GM19240 (cell line): ENCODE results near the gene VSNL1.

Experiments used
- DNase-seq: peaks from one replicate; pipeline ENCODE4 v3.0.0; 2011; ENCODE audit warnings: low spot score; ENCODE audit not compliant: insufficient read length

The VSNL1 gene

DNA sequence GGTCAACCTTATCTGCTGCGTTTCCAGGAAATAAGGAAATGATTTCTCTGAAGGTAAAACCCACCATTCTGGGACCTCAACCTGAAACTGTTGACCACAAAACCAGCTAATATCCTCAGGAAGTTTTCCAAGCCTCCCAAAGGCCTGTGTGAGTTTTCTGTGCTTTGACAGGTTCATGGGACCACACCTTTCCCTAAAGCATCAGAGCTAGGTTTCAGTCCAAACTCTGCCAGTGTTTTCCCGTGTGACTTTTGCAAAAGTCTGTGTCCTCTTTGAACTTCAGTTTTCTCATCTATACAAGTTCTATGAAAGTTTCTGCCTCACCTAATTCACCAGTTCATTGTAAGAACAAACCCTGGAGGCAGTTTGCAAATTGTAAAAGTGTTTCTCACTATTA, 39.8 kb downstream of the VSNL1 start:
- no peak for DNase-seq

DNA sequence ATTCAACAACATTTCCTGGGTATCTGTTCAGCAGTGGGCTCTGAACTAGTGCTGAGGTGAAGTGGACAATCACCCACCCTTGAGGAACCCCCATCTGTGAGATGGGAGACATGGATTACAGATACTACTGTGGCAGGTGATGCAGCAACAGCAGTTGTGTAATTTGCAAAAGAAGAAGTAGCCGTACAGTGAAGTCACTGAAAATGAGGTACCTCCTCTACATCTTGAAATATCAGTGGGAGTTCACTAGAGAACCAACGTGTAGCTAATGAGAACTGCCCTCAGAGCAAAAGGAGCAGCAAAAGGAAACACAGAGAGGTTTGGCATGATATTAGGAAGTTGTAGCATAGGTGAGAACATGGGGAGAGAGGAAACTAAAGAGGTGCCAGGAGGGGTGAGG, 41.3 kb downstream of the VSNL1 start:
- DNase-seq, result no peak

DNA sequence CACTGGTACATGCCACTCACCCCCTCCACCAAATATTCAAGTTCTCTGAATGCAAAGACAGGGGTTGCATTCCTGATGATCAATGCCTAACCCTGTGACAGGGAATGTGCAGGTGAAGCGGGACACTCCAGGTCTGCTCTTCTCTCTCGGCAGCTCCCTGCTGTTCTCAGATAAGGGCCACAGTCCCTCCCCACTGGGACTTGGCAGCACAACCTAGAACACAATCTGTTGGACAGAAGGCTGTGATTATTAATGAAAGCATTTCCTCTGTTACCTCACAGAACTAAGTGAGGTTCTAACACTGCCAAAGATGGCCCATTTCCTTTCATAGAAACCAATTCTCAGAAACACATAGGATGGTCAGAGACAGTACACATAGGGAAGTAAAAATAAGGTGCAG, 42.7 kb downstream of the VSNL1 start:
- DNase-seq, result no peak

DNA sequence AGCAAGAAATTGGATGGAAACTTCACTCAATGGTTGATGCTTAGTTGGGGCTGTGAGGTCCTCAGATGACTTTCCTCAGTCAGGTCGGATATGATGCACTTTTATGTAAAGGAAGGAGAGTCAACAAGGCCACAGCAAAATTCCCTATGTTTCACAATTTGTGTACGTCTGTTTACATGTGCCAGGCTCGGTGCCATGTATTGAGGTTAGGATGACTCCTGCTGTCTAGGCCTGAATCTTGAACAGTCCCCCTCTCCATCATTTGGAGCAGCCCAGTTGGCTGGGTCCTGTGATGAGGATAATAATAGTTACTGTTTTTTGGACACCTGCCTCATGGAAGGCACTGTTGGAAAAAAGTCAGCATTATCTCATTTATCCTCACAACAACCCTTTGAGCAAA, 43.1 kb downstream of the VSNL1 start:
- no peak for DNase-seq

DNA sequence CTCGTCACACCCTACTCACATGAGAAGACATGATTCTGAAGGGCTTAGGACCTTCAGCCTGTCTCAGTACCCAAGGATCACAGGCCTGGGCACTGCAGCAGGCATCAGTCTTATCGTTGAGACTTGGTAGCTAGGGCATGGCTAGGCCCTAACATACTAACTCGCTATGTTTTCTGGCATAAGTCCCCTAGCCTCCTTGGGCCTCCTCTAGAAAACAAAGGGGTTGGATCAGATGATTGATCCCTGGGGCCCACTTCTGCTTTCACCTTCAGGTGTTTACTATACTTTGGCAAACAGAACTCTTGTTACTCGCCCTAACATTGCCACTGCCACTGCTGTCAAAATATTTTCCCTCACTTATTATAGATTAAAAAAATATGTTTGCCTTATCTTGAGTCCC, 44.2 kb downstream of the VSNL1 start:
- DNase-seq, result no peak

GRCh38 chr2:17587469-17587868, 47.0 kb downstream of the VSNL1 start:
- no peak for DNase-seq

GRCh38 chr2:17588031-17588430, 47.5 kb downstream of the VSNL1 start:
- DNase-seq, result no peak

GRCh38 chr2:17589406-17590035, 49.0 kb downstream of the VSNL1 start:
- DNase-seq, result no peak

- no peak for DNase-seq
These were observed 49.9 kb downstream of the VSNL1 start for GRCh38 chr2:17590342-17590911.

- no peak for DNase-seq
These were observed 51.4 kb downstream of the VSNL1 start for GRCh38 chr2:17591846-17592245.

GRCh38 chr2:17592731-17593409, 52.4 kb downstream of the VSNL1 start:
- DNase-seq, result no peak

DNA sequence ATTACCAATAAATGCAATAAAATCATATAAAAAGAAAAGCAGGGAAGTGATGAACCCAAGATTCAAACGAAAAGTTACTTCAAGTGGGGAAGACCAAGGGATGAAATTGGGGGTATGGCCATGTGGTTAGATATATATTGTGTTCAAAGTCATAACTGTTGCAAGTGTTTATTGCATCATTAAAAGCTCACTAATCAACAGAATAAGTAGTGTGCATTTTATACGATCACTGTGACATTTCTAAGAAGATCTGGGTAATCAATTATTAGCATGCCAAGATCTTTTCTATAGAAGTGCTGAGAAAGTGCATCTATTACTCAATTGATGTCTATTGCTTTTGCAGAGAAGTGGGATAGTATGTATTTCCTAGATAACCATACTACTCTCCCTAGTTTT, 52.9 kb downstream of the VSNL1 start:
- DNase-seq, result no peak

GRCh38 chr2:17593841-17594491, 53.5 kb downstream of the VSNL1 start:
- no peak for DNase-seq

- DNase-seq, result no peak
These were observed 54.3 kb downstream of the VSNL1 start for GRCh38 chr2:17594533-17595401.

DNA sequence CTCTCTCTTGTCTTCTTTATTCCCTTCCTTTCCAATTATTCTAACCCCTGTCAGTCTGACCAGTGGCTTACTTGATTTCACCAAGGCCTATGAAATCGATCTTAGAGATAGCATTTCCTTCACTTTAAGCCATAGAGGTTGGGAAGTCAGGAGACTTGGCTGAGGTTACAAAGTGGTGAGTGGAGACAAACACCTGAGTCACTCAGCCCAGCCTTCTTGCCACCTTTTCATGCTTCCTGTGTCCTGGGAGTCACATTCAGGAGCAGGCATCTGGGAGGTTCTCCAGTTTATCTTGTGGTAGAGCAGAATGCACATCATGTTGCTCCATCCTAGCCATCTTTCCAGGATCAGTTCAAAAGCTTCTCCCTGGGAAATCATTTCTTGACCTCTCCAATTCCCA, 59.1 kb downstream of the VSNL1 start:
- DNase-seq, result no peak

DNA sequence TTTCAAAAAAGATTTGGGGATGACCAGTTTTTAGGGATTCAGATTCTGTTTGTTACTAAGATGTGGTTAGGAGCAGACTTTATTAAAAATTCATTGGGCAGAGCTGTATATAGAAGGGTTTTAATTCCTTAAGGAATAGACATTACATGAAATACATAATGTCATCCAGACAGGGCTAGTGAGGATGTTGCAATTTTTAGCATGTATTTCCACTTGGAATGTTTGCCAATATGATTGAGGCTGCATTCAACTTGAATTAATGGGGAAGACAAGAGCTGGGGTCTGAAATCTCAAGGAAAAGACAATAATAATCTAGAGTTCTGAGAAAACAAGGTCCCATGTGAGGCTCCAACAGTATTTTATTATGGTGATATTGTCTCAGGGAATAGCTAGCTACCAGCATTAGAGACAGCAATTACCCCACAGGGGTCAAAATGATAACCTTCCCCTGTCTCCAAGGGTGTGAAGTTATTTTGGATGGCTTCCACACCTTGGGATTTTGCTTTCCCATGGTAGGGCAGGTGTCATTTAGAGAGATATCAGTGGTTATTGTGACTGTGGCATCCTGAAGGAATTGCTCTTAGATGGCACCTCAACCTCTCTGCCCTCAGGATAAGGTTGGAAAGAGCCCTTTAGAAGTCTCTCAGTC, 60.2 kb downstream of the VSNL1 start:
- DNase-seq, result no peak

DNA sequence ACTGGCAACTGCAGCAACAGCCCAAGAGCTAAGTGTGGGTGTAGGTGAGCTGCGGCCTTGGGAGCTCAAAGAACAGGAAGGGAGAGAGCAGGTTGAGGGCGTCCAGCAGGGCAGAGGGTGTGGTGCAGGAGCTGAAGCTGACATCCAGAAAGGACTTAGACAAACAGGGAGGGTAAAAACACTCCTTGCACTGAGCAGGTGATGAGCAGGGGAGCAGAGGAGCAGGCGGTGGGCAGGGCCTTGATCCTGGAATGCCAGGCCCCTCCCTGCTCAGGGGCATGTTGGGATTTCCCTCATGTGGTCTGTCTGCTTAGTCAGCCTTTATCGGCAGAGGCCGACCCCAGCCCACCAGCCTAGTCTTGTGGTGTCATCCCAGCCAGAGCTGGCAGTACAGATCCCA, 63.6 kb downstream of the VSNL1 start:
- no peak for DNase-seq

GRCh38 chr2:17605696-17606095, 65.2 kb downstream of the VSNL1 start:
- no peak for DNase-seq

GRCh38 chr2:17606851-17607250, 66.4 kb downstream of the VSNL1 start:
- no peak for DNase-seq

DNA sequence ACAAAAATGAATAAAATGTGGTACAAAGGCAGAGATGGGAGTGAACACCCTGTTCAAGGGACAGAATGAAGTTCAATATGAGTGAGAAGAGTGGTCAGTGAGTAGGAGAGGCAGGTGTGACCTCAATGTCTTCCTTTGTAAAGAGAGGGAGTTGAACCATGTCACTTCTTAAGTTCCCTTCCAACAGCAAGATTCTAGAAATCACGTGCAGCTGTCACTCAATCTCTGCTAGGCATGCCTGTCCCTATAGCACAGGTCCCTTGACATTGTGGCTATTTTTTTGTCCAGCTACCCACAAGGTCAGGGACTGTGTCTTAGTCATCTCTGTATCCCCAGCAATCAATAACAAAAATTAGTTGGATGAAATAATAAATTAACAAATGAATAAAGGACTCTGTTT, 66.9 kb downstream of the VSNL1 start:
- no peak for DNase-seq

- no peak for DNase-seq
These were observed 67.8 kb downstream of the VSNL1 start for GRCh38 chr2:17608251-17608650.
